ENCODE data around the gene EXD3.
"Not testable (repeated sequence)": the region's sequence is repeated elsewhere in the genome, so short reads cannot be mapped to it uniquely, and the experiment has no call there.

The EXD3 gene

DNA sequence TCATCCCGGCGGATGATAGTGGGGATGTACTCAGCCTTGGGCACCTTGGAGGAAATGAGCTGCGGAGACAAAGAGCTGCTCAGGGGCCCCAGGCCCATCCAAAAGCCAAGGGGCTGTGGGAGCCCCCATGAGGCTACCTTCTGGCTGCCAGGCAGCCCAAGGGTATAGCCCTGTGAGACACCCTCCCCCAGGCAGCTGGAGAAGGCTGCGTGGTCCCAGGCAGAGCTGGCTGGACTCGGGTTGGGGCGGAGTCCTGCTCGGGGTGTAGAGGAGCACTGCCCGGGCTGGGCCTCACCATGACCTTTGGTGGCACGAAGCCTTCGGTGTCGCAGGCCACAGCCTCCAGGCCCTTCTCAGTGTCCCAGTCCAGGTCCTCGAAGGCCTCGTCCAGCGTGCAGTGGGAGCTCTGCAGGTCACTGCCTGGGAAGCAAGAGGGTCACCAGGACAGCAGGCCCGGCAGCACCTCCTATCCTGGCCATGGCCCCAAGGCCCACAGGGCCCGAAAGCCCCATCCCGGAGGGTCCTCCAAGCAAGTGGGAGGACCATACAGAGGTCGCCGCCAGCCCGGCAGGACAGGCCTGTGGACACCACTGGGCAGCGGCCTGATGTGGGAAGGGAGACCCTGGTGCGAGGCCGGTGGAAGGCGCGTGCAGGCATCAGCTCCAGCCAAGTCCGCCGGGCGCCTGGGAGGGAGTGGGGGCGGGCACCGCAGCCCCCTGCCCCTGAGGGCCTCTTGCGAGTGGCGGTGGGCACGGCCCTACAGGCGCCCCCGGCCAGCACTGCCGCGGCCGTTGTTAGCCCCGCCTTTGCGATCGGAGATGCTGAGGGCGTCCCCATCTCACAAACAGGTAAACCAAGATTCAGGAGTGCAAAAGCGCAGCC is 30.0 kb upstream of the EXD3 start:
- Histone ChIP-seq H3K4me3 (IDR thresholded peaks at IDR 0.05; ENCODE audit: insufficient read depth, low read depth, low read length) (no peak overlapping the region), H2AFZ (ENCODE audit: low read depth) (no peak overlapping the region), H3K36me3 (ENCODE audit: insufficient read depth) (no peaks in the 10 kb centered on the region), H3K4me1 (ENCODE audit: low read depth, poor library complexity, severe bottlenecking) (no peaks in the 10 kb centered on the region), H3K4me2 (no peak overlapping the region), H3K27me3 (ENCODE audit: insufficient read depth, low read depth) (no peaks in the 10 kb centered on the region), H4K20me1 (ENCODE audit: insufficient read depth) (no peaks in the 10 kb centered on the region), H3K79me2 (ENCODE audit: insufficient read depth, low read depth) (no peaks in the 10 kb centered on the region), H3K9ac (no peak overlapping the region), H3K27ac (no peak overlapping the region)
- TF ChIP-seq, protein P1, sequence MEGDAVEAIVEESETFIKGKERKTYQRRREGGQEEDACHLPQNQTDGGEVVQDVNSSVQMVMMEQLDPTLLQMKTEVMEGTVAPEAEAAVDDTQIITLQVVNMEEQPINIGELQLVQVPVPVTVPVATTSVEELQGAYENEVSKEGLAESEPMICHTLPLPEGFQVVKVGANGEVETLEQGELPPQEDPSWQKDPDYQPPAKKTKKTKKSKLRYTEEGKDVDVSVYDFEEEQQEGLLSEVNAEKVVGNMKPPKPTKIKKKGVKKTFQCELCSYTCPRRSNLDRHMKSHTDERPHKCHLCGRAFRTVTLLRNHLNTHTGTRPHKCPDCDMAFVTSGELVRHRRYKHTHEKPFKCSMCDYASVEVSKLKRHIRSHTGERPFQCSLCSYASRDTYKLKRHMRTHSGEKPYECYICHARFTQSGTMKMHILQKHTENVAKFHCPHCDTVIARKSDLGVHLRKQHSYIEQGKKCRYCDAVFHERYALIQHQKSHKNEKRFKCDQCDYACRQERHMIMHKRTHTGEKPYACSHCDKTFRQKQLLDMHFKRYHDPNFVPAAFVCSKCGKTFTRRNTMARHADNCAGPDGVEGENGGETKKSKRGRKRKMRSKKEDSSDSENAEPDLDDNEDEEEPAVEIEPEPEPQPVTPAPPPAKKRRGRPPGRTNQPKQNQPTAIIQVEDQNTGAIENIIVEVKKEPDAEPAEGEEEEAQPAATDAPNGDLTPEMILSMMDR (conservative IDR thresholded peaks at IDR 0.05; ENCODE audit: low read depth, low read length), result no peak

DNA sequence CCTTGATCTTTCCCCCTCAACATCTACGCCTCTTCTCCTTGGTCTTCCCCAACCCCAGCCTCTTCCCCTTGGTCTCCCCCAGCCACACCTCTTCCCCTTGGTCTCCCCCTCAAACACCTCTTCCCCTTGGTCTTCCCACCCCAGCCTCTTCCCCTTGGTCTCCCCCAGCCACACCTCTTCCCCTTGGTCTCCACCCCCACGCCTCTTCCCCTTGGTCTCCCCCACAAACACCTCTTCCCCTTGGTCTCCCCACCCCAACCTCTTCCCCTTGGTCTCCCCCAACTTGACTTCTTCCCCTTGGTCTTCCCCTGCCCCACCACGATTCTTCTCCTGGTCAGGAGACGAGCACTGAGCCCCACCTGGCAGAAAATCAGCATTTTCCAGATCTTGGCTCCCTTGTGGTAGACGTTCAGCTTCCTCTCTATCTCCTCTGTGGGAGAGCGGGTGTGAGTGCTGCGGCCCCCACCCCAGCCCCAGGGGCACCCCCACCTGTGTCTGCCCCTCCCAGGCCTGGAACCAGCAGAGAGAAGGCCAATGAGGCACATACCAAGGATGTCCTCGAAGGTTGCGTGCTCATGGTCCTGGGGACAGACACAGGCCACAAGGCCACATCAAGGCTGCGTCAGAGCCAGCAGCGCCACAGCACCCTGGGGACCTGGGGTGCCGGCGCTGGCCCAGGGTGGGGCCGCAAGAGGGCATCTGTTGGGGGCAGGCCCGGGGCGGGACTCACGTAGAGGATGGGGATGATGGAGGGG is 29.2 kb upstream of the EXD3 start:
- Histone ChIP-seq H3K4me1 (ENCODE audit: low read depth, poor library complexity, severe bottlenecking) (no peaks in the 10 kb centered on the region), H3K27me3 (ENCODE audit: insufficient read depth, low read depth) (no peaks in the 10 kb centered on the region), H3K36me3 (ENCODE audit: insufficient read depth) (no peaks in the 10 kb centered on the region), H4K20me1 (ENCODE audit: insufficient read depth) (no peaks in the 10 kb centered on the region), H3K9ac (no peak overlapping the region), H3K4me2 (no peak overlapping the region), H3K27ac (no peak overlapping the region), H2AFZ (ENCODE audit: low read depth) (no peak overlapping the region), H3K4me3 (IDR thresholded peaks at IDR 0.05; ENCODE audit: insufficient read depth, low read depth, low read length) (no peak overlapping the region), H3K79me2 (ENCODE audit: insufficient read depth, low read depth) (no peaks in the 10 kb centered on the region)
- TF ChIP-seq, protein P1 (conservative IDR thresholded peaks at IDR 0.05; ENCODE audit: low read depth, low read length), result no peak

DNA sequence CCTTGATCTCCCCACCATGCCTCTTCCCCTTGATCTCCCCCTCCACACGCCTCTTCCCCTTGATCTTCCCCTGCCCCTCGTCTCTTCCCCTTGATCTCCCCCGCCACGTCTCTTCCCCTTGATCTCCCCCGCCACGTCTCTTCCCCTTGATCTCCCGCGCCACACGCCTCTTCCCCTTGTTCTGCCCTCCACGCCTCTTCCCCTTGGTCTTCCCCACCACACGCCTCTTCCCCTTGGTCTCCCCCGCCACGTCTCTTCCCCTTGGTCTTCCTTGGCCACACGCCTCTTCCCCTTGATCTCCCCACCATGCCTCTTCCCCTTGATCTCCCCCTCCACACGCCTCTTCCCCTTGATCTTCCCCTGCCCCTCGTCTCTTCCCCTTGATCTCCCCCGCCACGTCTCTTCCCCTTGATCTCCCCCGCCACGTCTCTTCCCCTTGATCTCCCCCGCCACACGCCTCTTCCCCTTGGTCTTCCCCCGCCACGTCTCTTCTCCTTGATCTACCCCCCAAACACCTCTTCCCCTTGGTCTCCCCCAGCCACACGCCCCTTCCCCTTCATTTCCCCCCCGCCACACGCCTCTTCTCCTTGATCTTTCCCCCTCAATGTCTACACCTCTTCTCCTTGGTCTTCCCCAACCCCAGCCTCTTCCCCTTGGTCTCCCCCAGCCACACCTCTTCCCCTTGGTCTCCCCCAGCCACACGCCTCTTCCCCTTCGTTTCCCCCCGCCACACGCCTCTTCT is 28.5 kb upstream of the EXD3 start:
- not testable (repeated sequence) for H3K4me2 ChIP-seq; H3K4me1 ChIP-seq (ENCODE audit: low read depth, poor library complexity, severe bottlenecking); H3K4me3 ChIP-seq (IDR thresholded peaks at IDR 0.05; ENCODE audit: insufficient read depth, low read depth, low read length); H3K36me3 ChIP-seq (ENCODE audit: insufficient read depth); H2AFZ ChIP-seq (ENCODE audit: low read depth); H4K20me1 ChIP-seq (ENCODE audit: insufficient read depth); H3K27me3 ChIP-seq (ENCODE audit: insufficient read depth, low read depth); H3K79me2 ChIP-seq (ENCODE audit: insufficient read depth, low read depth); H3K9ac ChIP-seq; H3K27ac ChIP-seq

DNA sequence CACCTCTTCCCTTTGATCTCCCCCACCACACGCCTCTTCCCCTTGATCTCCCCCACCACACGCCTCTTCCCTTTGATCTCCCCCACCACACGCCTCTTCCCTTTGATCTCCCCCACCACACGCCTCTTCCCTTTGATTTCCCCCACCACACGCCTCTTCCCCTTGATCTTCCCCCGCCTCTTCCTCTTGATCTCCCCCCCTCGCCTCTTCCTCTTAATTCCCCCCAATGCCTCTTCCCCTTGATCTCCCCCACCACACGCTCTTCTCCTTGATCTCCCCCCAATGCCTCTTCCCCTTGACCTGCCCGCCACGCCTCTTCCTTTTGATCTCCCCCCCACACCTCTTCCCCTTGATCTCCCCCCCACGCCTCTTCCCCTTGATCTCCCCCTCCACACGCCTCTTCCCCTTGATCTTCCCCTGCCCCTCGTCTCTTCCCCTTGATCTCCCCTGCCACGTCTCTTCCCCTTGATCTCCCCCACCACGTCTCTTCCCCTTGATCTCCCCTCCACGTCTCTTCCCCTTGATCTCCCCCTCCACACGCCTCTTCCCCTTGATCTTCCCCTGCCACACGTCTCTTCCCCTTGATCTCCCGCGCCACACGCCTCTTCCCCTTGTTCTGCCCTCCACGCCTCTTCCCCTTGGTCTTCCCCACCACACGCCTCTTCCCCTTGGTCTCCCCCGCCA is 27.7 kb upstream of the EXD3 start:
- not testable (repeated sequence) for H2AFZ ChIP-seq (ENCODE audit: low read depth); H3K4me1 ChIP-seq (ENCODE audit: low read depth, poor library complexity, severe bottlenecking); H3K4me2 ChIP-seq; H3K27me3 ChIP-seq (ENCODE audit: insufficient read depth, low read depth); H3K9ac ChIP-seq; H3K27ac ChIP-seq; H4K20me1 ChIP-seq (ENCODE audit: insufficient read depth); H3K36me3 ChIP-seq (ENCODE audit: insufficient read depth); H3K4me3 ChIP-seq (IDR thresholded peaks at IDR 0.05; ENCODE audit: insufficient read depth, low read depth, low read length); H3K79me2 ChIP-seq (ENCODE audit: insufficient read depth, low read depth)
